HUDEP-2 (cell line): ENCODE data around the gene RPGRIP1L.

Source experiments
- DNase-seq, 76 experiments: peaks; one replicate each; lab custom pipeline; 2025; ENCODE audit not compliant: unreplicated experiment in 76 of 76; lab: John Stamatoyannopoulos, UW

The RPGRIP1L gene

DNA sequence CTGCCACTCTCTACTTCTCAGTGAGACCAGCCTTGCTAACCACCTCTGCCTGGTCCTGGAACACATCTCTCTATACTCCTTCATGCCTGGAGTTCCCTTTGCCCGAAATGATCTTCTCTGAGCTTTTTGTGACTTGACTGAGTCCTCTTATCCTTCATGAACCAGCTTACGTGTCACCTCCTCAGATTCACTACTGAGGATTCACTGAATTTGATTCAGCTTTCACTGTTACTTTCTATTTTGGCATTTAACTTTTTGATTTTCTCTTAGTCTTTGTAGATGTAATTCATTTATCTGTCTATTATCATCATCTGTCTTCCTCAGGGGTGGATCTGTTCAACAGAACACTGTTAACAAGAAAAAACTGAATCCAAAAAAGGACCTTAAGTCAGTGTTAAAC is 95.6 kb downstream of the RPGRIP1L start:
- no peak for DNase-seq

- DNase-seq: no peak
Measured at GRCh38 chr16:53605831-53606400, 97.7 kb downstream of the RPGRIP1L start.

DNA sequence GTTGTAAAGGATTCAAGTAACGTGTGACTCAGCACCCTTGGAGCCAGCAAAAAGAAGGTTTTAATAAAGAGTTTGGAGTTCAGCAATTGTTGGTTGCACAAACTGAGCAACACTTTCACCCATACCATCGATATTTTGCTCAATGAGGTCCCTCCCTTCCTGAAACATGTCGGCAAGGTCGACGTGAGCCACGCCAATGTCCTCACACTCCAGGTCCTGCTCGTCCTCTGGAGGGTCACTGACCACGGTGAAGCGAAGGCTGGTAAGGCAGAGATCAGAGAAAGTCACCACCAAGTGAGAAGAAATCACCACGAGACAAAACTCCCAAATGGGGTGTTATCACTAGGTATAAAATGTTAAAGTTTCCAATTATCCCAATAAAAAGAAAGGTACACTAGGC is 98.3 kb downstream of the RPGRIP1L start:
- DNase-seq: no peak

GRCh38 chr16:53601961-53602360 is 101.7 kb downstream of the RPGRIP1L start:
- no peak for DNase-seq

DNA sequence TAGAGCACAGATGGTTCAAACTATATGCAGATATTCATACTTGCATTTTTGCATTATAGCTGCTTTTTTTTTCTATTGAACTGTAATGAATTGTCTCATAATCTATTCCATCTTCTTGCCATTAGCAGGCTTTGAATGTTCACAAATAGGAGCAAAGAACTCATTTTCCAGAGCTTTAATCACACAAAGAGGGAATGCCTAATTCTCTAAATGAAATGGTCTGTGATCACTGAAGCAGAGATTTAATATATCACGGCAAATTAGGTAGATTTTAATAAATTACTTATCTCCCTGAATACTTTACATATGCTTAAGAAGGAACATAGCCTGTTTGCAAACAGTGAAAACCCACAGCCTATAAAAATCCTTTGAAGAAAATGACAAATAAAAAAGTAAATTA is 103.0 kb downstream of the RPGRIP1L start:
- DNase-seq: no peak

DNA sequence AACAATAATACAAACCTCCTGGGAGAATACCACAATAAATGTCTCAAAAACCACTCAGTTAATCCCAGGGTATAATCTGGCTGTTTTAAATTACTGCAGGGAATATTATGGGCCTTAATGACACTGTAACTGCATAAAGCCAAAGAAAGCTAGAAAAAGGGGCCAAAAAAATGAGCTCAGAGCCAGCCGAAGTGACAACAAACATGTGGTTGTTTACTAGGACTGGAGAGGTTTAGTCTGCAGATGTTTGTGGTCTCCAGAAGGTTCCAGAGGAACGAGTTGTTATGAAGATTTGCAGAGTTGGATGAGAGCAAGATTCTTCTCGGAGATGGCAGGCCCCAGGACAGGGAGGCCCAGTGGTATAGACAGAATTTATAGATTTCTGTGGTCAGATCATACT is 103.5 kb downstream of the RPGRIP1L start:
- DNase-seq: no peak

DNA sequence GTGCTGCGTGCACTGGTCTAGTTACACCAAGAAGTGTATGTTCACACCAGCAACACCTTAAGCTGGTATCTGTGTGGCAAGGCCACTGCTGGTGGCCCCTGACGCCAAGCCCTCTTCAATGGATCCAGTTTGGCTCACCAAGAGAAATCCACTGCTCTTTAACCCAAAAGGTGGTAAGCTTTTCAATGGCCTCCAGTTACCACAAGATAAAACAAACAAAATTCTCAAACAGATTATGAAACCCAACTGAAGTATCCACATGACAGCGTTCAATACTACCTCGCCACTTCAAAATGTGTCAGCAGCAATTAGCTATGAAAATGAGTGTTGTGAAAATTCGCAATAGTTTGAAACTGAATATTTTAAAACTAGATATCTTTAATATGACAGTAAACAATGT is 104.1 kb downstream of the RPGRIP1L start:
- no peak for DNase-seq

DNA sequence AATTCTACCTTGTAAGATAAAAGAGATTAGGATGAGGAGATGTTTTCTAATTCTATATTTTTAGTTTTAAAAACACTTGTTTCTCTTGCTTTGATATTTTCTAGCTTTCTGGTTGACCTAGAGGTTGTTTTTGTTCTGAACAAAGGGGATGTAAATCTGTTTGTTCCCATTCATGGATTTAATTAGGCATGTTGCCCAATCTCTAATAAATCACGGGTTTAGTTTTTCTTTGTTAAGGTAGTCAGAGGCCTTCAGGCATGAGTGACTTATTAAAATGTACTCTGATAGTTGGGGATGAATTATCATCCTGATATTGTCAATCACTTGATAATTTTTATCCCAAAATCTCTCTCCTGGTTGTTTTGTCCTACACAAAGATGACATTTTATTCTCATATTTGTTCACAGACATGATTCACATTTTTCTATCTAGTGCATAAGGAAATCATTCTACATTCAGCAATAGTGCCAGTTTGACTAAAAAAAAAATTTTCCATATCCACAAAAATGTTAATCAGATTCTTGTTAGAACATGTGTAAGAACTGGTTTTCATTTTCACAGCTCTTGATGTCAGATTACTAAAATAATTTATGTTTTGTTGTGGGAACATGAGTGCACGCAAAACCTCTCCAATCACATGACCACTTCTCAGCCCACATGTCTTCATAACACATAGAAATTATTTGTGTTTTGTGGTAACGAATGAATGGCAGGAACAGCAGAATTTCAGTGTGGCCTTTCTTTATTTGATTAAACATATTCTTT is 105.0 kb downstream of the RPGRIP1L start:
- no peak for DNase-seq

- DNase-seq: no peak
Measured at GRCh38 chr16:53597776-53598175, 105.9 kb downstream of the RPGRIP1L start.

GRCh38 chr16:53588081-53588648 is 115.5 kb downstream of the RPGRIP1L start:
- no peak for DNase-seq

DNA sequence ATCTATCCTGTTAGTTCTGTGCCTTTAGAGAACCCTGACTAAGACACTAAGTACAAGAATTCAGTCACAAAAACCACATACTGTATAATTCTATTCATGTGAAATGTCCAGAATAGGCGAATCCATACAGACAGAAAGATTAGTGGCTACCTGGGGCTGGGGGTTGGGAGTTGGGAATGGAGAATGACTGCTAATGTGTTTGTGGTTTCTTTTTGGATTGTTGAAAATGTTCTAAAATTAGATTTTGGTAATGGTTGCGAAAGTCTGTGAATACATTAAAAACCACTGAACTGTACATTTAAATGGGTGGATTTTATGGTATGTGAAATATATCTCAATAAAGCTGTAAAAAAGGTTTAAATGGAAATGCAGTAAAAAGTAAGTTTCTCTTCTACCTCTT is 120.3 kb downstream of the RPGRIP1L start:
- no peak for DNase-seq

DNA sequence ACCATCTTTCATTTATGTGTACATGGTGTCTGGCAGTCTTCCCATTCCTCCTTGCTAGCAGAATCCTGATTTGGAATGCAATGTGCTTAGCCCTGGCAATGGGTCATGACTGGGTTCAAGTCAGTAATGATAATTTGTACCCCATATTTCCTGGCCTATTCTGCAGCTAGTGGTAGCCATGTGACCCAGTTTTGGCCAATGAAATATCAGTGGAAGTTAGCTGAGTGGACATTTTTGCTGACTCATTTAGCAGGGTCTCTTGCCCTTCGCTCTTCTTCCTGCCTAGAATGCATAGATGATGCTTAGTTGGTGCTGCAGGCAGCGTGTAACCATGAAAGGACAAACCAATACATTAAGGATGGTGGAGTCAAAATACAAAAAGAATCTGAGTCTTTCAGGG is 121.9 kb downstream of the RPGRIP1L start:
- DNase-seq: no peak

- no peak for DNase-seq
Measured at GRCh38 chr16:53580038-53580802, 123.4 kb downstream of the RPGRIP1L start.

DNA sequence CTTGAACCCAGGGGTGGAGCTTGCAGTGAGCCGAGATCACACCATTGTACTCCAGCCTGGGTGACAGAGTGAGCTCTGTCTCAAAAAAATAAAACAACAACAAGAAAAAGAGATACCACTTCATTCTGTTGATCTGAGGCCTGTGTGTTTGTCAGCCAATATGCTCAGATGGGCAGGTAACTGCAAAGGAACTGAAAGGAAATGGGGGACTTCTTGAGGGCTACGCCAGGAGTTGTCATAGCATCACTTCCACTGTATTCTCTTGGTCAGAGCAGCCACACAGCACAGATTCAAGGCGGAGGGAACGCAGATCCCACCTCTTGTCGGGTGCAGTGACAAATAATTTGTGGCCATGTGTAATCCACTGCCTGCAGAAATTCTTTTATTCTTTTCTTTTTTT is 126.8 kb downstream of the RPGRIP1L start:
- no peak for DNase-seq

GRCh38 chr16:53576210-53576609 is 127.4 kb downstream of the RPGRIP1L start:
- no peak for DNase-seq

DNA sequence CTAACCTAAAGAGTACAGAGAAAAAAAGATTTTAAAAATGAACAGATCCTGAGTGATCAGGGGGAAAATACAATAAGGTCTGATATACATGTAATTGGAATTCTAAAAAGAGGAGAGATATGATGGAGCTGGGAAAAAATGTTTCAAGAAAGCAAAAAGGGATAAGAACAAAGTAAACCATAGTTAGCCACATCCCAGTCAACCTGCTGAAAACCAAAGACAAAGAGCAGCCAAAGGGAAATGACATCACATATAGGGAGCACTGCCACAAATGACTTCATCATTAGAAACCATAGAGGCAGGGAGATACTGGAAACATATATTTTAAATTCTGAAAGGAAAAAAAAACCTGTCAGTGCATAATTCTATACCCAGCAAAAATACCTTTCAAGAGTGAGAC is 131.9 kb downstream of the RPGRIP1L start:
- no peak for DNase-seq

GRCh38 chr16:53566552-53567245 is 137.0 kb downstream of the RPGRIP1L start:
- no peak for DNase-seq

DNA sequence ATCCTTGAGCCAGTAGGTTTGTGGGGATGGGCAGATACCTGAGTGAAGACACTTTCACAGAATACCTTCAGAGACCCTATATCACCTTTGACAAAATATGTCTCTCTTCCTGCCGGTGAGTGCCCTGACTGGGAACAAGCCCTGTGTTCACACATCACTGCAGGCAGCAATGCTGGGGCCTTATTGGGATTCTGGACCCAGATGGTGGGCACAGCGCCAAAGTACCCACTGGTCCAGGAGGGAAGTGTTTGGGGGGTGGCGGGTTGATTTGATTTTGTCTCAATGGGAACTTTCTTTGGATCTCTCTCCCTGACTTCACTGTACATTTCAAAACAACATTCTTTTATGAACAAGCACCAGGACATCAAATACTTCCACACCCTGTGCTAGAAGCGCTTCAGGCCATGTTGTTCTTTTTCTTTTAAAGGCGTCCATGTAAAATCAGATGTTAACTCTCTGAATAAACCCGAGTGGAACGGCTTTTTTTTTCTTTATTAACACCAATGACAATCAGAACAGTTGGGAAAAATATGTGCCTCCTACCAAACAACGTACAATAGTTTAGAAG is 138.3 kb downstream of the RPGRIP1L start:
- no peak for DNase-seq

GRCh38 chr16:53563426-53563825 is 140.2 kb downstream of the RPGRIP1L start:
- DNase-seq: no peak

DNA sequence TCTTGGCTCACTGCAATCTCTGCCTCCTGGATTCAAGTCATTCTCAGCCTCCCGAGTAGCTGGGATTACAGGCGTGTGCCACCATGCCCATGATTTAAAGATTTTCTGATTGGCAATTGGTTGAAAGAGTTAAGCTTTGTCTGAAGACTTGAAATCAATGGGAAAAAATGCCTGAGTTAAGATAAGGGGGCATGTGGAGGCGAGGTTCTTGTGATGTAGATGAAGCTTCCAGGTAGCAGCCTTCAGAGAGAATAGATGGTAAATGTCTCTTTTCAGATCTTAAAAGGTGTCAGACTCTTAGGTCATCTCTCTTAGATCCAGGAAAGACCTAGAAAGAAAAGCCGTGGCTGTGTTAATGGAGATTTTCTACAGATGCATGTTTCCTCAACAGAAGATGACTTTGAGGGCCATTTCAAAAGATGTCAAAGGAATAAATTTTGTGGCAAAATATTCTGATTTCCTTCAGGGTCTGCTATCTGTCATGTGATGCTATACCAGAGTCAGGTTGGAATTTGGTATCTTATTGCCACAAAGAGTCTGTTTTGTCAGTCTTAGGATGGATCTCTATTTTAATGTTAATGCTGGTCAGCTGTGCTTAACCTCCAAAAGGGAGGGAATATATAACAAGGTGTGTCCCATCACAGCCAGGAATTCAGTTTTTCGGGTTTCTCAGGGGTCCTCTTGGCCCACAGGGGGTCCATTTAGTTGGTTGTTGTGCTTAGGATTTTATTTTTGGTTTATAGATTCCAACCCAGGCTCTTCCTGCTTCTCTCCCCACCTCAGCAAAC is 142.4 kb downstream of the RPGRIP1L start:
- DNase-seq: no peak
